Esophagus squamous epithelium (tissue), 4 donors: ENCODE results near the gene BRI3BP.

Experiments used
- POLR2A ChIP-seq, 4 donors: fragments of 450-650 bp; IDR thresholded peaks; one replicate each; pipeline ENCODE4 v1.6.1; 2017; ENCODE audit warnings: antibody characterized with exemption in 4 of 4, mild to moderate bottlenecking in 4 of 4, moderate library complexity in 3 of 4
- TF ChIP-seq, protein P1 (sequence below), 6 experiments: fragments of 450-650 bp in 4 of 6; fragments of 200-600 bp in 2 of 6; sonication (generic) in 2 of 6; IDR thresholded peaks; one replicate each; pipeline ENCODE4 v1.5.1; 2016 to 2019; ENCODE audit warnings: antibody characterized with exemption in 6 of 6, mild to moderate bottlenecking in 4 of 6, moderate library complexity in 4 of 6

DNA sequence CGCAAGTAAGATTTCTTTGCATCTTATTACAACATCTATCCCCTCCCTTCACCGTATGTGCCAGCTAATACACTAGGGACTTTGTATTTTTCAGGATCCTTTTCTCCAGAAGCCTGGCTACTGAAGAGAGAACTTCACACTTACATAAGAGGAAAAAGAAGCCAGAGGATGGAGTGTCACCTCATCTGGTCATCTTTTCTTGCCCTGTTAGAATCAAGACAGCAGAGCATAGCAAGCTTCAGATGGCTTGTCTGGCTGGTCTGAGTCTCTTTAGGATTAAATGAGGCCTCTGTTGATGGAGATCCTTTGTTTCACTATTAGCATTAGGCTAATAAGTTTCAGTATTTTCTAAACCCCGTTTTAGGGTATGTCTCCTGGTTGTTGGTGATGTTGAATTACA lies 57.4 kb downstream of the BRI3BP start:
- TF ChIP-seq, protein P1, sequence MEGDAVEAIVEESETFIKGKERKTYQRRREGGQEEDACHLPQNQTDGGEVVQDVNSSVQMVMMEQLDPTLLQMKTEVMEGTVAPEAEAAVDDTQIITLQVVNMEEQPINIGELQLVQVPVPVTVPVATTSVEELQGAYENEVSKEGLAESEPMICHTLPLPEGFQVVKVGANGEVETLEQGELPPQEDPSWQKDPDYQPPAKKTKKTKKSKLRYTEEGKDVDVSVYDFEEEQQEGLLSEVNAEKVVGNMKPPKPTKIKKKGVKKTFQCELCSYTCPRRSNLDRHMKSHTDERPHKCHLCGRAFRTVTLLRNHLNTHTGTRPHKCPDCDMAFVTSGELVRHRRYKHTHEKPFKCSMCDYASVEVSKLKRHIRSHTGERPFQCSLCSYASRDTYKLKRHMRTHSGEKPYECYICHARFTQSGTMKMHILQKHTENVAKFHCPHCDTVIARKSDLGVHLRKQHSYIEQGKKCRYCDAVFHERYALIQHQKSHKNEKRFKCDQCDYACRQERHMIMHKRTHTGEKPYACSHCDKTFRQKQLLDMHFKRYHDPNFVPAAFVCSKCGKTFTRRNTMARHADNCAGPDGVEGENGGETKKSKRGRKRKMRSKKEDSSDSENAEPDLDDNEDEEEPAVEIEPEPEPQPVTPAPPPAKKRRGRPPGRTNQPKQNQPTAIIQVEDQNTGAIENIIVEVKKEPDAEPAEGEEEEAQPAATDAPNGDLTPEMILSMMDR (IDR thresholded peaks at IDR 0.05), result no peak
- no peak for TF ChIP-seq POLR2A (IDR thresholded peaks at IDR 0.05)
